ENCODE results near the gene PVALEF.

GRCh38 chr17:81173052-81173761 lies 7.9 kb downstream of the PVALEF start:
- TF ChIP-seq CTCF (IDR thresholded peaks at IDR 0.05; ENCODE audit: low read depth, low read length) = no peak
- no peak for TF ChIP-seq EZH2phosphoT487 (IDR thresholded peaks at IDR 0.05; ENCODE audit: low read depth)
